Mucosa of rectum (tissue), 2 donors: ENCODE data around the gene NOS1.
"Not testable (repeated sequence)": the region's sequence is repeated elsewhere in the genome, so short reads cannot be mapped to it uniquely, and the experiment has no call there.

Experiments
- H3K27ac ChIP-seq, 2 donors: one replicate each; pipeline ENCODE4 v1.7.0; 2013; ENCODE audit warnings: inconsistent platforms in 2 of 2, low read depth in 2 of 2, low read length in 2 of 2
- H3K27me3 ChIP-seq, 2 donors: one replicate each; pipeline ENCODE4 v1.7.0; 2013; ENCODE audit warnings: low read length in 2 of 2; ENCODE audit not compliant: control insufficient read depth in 2 of 2, insufficient read depth in 2 of 2
- H3K36me3 ChIP-seq, 2 donors: one replicate each; pipeline ENCODE4 v1.7.0; 2013; ENCODE audit warnings: low read length in 2 of 2; ENCODE audit not compliant: control insufficient read depth in 2 of 2, insufficient read depth in 2 of 2
- H3K4me1 ChIP-seq, 2 donors: one replicate each; pipeline ENCODE4 v1.7.0; 2013; ENCODE audit warnings: low read length in 2 of 2, mild to moderate bottlenecking in 1 of 2; ENCODE audit not compliant: control insufficient read depth in 2 of 2, insufficient read depth in 2 of 2
- H3K4me3 ChIP-seq, 2 donors: one replicate each; pipeline ENCODE4 v1.7.0; 2013; ENCODE audit warnings: low read length in 2 of 2
- H3K9ac ChIP-seq, 2 donors: one replicate each; pipeline ENCODE4 v1.7.0; 2013; ENCODE audit warnings: low read length in 2 of 2, low read depth in 1 of 2, mild to moderate bottlenecking in 1 of 2
- H3K9me3 ChIP-seq, 2 donors: one replicate each; pipeline ENCODE4 v1.7.0; 2013; ENCODE audit warnings: low read length in 2 of 2; ENCODE audit not compliant: control insufficient read depth in 2 of 2
- donor health status: healthy.
- donor health status: Normal muscosa, but diverticular disease.

NOS1 gene

DNA sequence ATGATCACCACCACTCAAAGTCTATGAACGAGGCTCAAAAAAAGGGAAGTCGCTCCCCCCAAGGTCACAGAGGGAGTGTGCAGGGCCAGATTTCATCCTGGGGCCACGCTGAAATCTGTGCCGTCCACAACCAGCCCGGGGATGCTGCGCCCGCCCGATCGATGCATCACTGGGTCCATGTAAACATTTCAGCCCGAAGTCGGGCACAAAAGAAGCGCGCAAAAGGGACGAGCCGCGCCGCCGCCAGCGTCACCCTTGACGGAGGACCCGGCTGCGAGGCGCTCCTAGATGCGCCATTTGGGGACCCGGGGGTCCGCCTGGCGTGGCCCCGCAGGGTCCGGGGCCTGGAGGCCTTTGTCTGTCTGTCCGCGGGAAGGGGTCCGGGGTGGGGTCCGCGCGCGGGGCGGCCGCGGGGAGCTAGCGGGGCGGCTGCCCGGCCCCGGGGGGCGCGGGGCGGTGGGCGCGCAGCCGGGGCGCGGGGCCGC lies 171.7 kb downstream of the NOS1 start:
- Histone ChIP-seq H3K4me3 (peak overlapping the region; percentile 83 to 87), H3K27me3 (no peaks in the 10 kb centered on the region), H3K27ac (peak overlapping the region; percentile 38 to 52), H3K9me3 (no peaks in the 10 kb centered on the region), H3K9ac (peak overlapping the region; percentile 79 to 82), H3K4me1 (peaks cover 5 to 7% of the 10 kb centered on the region in 2 donors), H3K36me3 (peaks cover 2 to 7% of the 10 kb centered on the region in 2 donors)

DNA sequence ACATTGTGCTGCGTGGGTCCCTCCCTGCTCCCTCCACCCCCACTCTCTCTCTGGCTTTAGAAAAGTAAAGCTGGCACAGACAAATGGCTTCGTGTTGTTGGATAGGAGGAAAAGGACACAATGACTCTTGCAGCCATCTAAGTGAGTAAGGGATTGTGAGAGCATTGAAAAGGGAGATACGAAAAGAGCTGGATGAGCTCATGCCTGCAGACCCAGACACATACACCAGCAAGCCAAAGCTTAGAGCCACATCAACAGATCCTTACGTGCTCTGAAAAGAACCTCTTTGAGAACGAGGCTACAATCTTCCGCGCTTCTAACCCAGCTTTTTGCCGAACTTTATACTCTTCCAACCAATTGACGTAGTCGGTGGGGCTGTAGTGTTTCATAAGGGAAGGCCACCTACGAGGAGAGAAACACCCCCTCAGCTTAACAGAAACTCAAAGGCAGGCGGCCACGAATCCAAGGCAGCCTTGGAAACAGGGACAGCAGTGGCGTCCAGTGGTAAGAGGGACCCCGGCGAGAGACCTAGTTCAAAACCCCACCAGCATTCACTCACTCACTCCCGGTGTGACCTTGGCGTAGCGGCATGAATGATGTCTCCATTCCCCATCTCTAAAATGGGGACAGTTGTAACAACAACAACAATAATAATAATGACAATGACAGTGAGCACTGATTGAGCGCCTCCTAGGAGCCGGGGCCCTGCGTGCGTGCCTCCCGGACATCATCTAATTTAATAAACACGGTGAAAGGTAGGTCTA lies 172.3 kb downstream of the NOS1 start:
- no peaks in the 10 kb centered on the region for H3K27me3 ChIP-seq
- H3K9me3 ChIP-seq = no peaks in the 10 kb centered on the region
- H3K4me1 ChIP-seq = peaks cover 5 to 7% of the 10 kb centered on the region in 2 donors
- peak overlapping the region; percentile 79 to 82 for H3K9ac ChIP-seq
- peak overlapping the region; percentile 83 to 87 for H3K4me3 ChIP-seq
- H3K36me3 ChIP-seq = peaks cover 3 to 11% of the 10 kb centered on the region in 2 donors
- H3K27ac ChIP-seq = peak overlapping the region; percentile 35 to 48

DNA sequence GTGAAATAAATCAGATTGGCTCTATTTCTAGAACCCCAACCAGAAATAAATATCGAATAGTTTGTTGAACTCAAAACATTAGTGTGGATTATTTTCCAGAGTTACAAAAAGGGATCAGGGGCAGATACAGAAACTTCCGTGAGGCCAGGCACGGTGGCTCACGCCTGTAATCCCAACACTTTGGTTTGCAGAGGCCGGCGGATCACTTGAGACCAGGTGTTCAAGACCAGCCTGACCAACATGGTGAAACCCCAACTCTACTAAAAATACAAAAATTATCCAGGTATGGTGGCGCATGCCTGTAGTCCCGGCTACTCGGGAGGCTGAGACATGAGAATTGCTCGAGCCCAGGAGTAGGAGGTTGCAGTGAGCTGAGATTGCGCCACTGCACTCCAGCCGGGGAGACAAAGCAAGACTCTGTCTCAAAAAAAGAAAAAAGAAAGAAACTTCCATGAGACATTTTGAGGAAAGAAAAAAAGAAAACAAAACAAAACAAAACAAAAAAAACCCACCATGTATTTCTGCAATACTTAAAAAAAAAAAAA lies 173.2 kb downstream of the NOS1 start:
- peaks cover 6 to 15% of the 10 kb centered on the region in 2 donors for H3K36me3 ChIP-seq
- H3K27me3 ChIP-seq = no peaks in the 10 kb centered on the region
- H3K4me3 ChIP-seq = no peak overlapping the region
- H3K9me3 ChIP-seq = no peaks in the 10 kb centered on the region
- peaks cover 5 to 7% of the 10 kb centered on the region in 2 donors for H3K4me1 ChIP-seq
- H3K9ac ChIP-seq = no peak overlapping the region
- H3K27ac ChIP-seq = no peak overlapping the region

DNA sequence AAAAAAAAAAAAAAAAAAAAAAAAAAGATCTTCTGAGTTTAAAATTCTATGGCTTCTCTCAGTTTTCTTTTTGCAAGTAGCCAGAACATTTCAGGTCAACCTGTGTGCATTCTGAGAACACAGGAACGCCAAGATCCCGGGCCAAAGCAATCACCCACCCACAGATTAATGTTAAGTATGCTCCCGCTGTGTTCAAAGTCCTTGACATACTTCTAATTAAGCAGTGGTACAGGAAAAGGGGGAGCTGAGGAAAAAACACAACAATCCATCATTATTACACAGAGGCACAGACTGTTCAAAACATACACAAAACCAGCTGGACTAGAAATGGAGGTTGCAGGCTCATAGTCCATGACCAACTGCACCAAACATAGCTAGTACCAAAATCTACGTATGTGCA lies 174.0 kb downstream of the NOS1 start:
- Histone ChIP-seq H3K4me1 (peaks cover 5 to 7% of the 10 kb centered on the region in 2 donors), H3K27ac (no peak overlapping the region), H3K36me3 (peaks cover 6 to 18% of the 10 kb centered on the region in 2 donors), H3K4me3 (no peak overlapping the region), H3K9me3 (no peaks in the 10 kb centered on the region), H3K9ac (no peak overlapping the region), H3K27me3 (no peaks in the 10 kb centered on the region)

DNA sequence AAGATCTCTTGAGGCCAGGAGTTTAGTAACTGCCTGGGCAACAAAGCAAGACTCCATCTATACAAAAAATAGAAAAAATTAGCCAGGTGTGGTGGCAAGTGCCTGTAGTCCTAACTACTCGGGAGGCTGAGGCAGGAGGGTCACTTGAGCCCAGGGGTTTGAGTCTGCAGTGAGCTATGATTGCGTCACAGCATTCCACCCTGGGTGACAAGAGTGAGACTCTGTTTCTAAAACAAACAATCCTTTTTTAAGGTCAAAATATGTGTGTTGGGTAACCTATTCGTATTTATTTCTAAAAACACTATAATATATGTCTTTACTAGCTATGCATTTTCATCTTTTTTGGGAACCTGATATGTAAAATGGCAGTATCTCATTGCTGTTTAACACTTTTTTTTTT lies 178.6 kb downstream of the NOS1 start:
- H3K36me3 ChIP-seq = peaks cover 20 to 40% of the 10 kb centered on the region in 2 donors
- no peak overlapping the region for H3K9ac ChIP-seq
- no peak overlapping the region for H3K27ac ChIP-seq
- no peaks in the 10 kb centered on the region for H3K4me1 ChIP-seq
- no peaks in the 10 kb centered on the region for H3K27me3 ChIP-seq
- no peak overlapping the region for H3K4me3 ChIP-seq
- H3K9me3 ChIP-seq = no peaks in the 10 kb centered on the region

DNA sequence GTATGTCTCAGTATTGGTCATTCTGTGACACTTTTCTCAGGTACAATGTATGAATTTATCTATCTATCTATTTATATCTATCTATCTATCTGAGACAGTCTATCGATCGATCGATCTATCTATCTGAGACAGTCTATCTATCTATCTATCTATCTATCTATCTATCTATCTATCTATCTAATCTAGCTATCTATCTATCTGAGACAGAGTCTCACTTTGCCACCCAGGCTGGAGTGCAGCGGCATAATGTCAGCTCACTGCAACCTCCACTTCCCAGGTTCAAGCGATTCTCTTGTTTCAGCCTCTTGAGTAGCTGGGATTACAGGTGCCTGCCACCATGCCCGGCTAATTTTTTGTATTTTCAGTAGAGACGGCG lies 180.0 kb downstream of the NOS1 start:
- peaks cover 24 to 46% of the 10 kb centered on the region in 2 donors for H3K36me3 ChIP-seq
- not testable (repeated sequence) for H3K27me3 ChIP-seq

DNA sequence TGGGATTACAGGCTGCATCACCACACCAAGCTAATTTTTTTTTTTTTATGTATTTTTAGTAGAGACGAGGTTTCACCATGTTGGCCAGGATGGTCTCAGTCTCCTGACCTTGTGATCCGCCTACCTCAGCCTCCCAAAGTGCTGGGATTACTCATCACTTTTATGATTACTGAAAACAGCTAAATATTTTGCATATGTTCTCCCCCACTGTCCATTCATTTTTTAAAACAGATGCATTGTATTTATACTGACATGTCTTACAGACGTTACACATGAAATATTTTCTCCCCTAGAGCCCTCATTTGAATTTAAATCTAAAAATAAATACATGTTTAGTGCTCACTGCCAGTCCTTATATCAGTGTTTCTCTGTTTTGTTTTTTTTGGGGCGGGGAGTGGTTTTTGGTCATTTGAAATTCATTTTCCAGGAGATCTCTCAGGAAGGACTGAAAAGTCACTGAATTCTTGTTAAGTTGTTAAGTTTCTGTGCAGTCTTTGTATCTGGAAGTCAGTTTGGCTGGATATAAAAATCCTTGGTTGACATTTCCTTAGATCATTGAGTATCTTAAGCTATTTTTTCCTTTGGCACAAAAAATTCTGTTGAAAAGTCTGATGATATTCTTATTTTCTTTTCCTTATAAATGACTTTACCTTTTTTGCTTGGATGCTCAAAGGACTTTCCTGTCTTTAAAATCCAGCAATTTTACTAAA lies 180.5 kb downstream of the NOS1 start:
- Histone ChIP-seq H3K9me3 (no peaks in the 10 kb centered on the region), H3K27ac (no peak overlapping the region), H3K36me3 (peaks cover 24 to 47% of the 10 kb centered on the region in 2 donors), H3K4me3 (no peak overlapping the region), H3K9ac (no peak overlapping the region), H3K27me3 (no peaks in the 10 kb centered on the region), H3K4me1 (no peaks in the 10 kb centered on the region)

More for the DNA sequence above, 180.0 kb downstream of the NOS1 start:
- H3K27ac ChIP-seq, H3K9ac ChIP-seq, H3K4me1 ChIP-seq, H3K9me3 ChIP-seq, H3K4me3 ChIP-seq: not testable (repeated sequence)

DNA sequence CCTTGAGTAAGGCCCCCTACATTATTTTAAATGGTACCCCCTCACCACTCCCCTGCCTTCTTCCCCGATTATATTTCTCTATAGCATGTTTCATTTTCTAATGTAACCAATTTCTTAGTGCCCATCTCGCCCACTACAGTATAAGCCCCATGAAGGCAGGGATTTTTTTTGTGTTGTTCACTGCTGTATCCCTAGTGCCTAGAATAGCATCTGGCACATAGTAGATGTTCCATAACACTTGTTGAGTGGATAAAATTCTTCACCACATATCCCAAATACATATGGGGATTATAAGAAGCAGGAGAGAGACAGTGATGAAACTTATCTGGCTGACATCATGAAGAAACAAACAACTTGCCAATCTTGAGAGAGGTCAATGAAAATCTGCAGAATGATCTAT lies 182.7 kb downstream of the NOS1 start:
- no peaks in the 10 kb centered on the region for H3K27me3 ChIP-seq
- H3K9ac ChIP-seq = no peak overlapping the region
- peaks cover 41 to 58% of the 10 kb centered on the region in 2 donors for H3K36me3 ChIP-seq
- H3K27ac ChIP-seq = no peak overlapping the region
- no peaks in the 10 kb centered on the region for H3K9me3 ChIP-seq
- H3K4me1 ChIP-seq = no peaks in the 10 kb centered on the region
- H3K4me3 ChIP-seq = no peak overlapping the region

DNA sequence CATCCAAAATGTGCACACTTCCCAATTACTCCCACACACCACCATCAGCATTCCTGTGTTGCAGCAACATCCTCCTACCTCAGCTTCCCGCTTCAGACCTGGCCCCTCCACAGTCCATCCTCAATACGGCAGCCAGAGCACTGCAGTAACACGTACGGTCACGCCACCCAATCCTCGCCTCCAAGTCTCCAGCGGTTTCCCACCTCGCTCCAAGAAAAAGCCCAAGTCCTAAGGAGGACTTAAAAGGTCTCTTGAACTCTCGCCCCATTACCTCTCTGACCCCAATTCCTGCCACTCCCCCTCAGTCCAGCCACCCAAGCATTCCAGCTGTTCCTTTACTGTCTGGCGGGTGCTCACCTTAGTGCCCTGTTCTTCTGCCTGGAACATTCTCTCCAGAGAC lies 183.1 kb downstream of the NOS1 start:
- Histone ChIP-seq H3K27me3 (no peaks in the 10 kb centered on the region), H3K36me3 (peaks cover 41 to 59% of the 10 kb centered on the region in 2 donors), H3K9me3 (no peaks in the 10 kb centered on the region), H3K9ac (no peak overlapping the region), H3K4me1 (no peaks in the 10 kb centered on the region), H3K4me3 (no peak overlapping the region), H3K27ac (no peak overlapping the region)

DNA sequence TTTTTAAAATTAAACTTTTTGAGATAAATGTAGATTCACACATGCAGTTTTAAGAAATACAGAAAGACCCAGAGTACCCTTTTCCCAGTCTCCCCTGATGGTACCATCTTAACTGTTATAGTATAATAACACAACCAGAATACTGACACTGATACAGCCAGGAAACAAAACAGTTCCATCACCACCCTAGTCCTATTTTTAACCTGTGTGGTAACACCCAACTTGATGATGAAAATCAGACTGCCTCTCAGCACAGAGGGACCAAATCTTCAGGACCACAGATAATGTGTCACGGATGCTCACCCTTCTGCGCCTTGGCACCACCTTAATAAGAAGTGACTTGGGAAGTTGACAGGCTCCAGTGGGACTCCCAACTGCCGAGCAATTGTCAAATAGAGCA lies 189.3 kb downstream of the NOS1 start:
- H3K9ac ChIP-seq = no peak overlapping the region
- no peaks in the 10 kb centered on the region for H3K4me1 ChIP-seq
- no peak overlapping the region for H3K27ac ChIP-seq
- H3K4me3 ChIP-seq = no peak overlapping the region
- peaks cover 52 to 75% of the 10 kb centered on the region in 2 donors for H3K36me3 ChIP-seq
- H3K27me3 ChIP-seq = no peaks in the 10 kb centered on the region
- no peaks in the 10 kb centered on the region for H3K9me3 ChIP-seq
